ENCODE results near the gene HS6ST1. TPM values are rescaled to one million over a fixed set of nuclear protein-coding genes. Genes with fewer than 3 reads are reported as not detected.

The HS6ST1 gene
- total RNA-seq, 1 donor from 2014 or later = 17.6 TPM

DNA sequence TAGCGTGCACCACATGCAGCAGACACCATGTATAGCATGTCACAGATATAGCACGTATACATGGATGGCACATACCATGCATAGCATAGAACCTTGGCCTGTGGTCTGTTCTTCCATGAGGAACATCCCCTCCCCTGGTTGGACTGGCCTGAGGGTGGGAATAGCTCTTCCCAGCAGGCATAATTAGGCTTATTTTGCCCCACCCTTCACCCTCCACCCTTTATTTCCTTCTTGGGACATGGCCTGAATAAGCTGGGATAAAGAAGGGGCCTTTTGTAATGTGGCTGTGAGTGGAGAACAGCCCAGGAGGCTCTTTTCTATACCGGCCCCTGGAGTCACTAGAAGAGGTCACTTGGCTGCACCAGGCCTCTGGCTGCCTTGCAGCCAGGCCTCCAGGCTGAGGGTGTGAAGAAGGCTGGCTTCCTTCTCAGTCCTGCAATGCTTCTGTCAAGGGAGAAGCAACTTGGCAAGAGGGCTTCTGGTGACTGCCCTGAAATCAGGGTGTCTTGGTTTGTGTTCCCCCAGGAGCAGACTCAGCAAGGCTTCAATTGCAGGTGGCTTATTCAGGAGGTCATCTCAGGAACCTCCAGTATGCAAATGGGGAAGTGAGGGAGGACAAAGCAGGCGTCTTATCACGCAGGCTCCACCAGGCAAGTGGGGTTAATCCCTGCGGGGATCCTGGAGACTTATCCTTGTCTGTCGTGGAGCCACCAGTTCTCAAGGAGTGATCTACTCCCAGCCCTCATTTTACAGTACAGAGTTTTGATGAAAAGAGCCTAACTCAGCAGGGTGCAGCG, 68.2 kb downstream of the HS6ST1 start:
- no peak for TF ChIP-seq CTCF (conservative IDR thresholded peaks at IDR 0.05; ENCODE audit: low read depth, low read length)
- H3K4me3 ChIP-seq (ENCODE audit: low read depth, low read length) = no peak overlapping the region
- no peak for DNase-seq (ENCODE audit: low read depth)

DNA sequence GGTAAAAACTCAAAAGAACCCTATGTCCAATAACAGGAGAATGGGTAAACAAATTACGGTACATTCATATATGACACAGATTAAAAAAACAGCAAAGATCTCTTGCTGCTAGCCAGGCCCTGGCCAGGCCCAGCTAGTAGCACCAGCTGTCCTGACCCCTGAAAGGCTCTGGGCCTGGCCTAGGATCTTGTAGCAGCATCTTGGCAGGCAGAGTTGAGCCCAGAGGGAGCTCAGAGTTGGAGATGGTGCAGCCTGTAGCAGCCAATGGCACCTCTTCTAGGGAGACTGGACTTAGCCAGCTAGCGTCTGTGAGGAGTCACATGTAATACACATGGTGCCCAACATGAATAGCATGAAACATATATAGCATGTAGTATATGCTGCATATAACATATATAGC, 69.1 kb downstream of the HS6ST1 start:
- no peak for TF ChIP-seq CTCF (conservative IDR thresholded peaks at IDR 0.05; ENCODE audit: low read depth, low read length)
- H3K4me3 ChIP-seq (ENCODE audit: low read depth, low read length) = no peak overlapping the region
- no peak for DNase-seq (ENCODE audit: low read depth)

DNA sequence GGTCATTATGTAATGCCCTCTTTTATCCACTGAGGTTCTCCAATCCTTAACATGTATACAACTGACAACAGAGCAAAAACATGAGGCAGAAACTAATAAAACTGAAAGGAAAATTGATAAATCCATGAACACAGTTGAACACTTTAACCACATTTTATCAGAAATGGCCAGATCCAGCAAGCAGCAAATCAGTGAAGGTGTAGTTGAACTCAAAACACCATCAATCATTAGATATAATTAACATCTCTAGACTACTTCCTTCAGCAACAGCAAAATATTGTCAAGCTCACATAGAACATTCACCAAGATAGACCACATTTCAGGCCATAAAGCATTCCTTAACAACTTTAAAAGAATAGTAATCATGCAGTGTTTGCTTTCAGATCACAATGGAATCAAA, 72.9 kb downstream of the HS6ST1 start:
- TF ChIP-seq CTCF (conservative IDR thresholded peaks at IDR 0.05; ENCODE audit: low read depth, low read length) = no peak
- DNase-seq (ENCODE audit: low read depth) = no peak
- no peak overlapping the region for H3K4me3 ChIP-seq (ENCODE audit: low read depth, low read length)

- DNase-seq (ENCODE audit: low read depth) = no peak
- no peak overlapping the region for H3K4me3 ChIP-seq (ENCODE audit: low read depth, low read length)
- TF ChIP-seq CTCF (conservative IDR thresholded peaks at IDR 0.05; ENCODE audit: low read depth, low read length) = no peak
Observed at GRCh38 chr2:128241896-128242295, 76.8 kb downstream of the HS6ST1 start.

- no peak for DNase-seq (ENCODE audit: low read depth)
- no peak for TF ChIP-seq CTCF (conservative IDR thresholded peaks at IDR 0.05; ENCODE audit: low read depth, low read length)
- H3K4me3 ChIP-seq (ENCODE audit: low read depth, low read length) = no peak overlapping the region
Observed at GRCh38 chr2:128237911-128238697, 80.6 kb downstream of the HS6ST1 start.

GRCh38 chr2:128237081-128237534, 81.6 kb downstream of the HS6ST1 start:
- DNase-seq (ENCODE audit: low read depth) = no peak
- no peak overlapping the region for H3K4me3 ChIP-seq (ENCODE audit: low read depth, low read length)
- TF ChIP-seq CTCF (conservative IDR thresholded peaks at IDR 0.05; ENCODE audit: low read depth, low read length) = no peak
